ENCODE data around the gene BLVRB. TPM values are rescaled to one million over a fixed set of nuclear protein-coding genes. Genes with fewer than 3 reads are reported as not detected.

The BLVRB gene
- total and polyA plus RNA-seq, 9 of the 15 experiments (the other 6 are each of a cell fraction or from before 2014, with no cell fraction given), result 81.1 to 749 (median 331) TPM

- TF ChIP-seq, protein P1, sequence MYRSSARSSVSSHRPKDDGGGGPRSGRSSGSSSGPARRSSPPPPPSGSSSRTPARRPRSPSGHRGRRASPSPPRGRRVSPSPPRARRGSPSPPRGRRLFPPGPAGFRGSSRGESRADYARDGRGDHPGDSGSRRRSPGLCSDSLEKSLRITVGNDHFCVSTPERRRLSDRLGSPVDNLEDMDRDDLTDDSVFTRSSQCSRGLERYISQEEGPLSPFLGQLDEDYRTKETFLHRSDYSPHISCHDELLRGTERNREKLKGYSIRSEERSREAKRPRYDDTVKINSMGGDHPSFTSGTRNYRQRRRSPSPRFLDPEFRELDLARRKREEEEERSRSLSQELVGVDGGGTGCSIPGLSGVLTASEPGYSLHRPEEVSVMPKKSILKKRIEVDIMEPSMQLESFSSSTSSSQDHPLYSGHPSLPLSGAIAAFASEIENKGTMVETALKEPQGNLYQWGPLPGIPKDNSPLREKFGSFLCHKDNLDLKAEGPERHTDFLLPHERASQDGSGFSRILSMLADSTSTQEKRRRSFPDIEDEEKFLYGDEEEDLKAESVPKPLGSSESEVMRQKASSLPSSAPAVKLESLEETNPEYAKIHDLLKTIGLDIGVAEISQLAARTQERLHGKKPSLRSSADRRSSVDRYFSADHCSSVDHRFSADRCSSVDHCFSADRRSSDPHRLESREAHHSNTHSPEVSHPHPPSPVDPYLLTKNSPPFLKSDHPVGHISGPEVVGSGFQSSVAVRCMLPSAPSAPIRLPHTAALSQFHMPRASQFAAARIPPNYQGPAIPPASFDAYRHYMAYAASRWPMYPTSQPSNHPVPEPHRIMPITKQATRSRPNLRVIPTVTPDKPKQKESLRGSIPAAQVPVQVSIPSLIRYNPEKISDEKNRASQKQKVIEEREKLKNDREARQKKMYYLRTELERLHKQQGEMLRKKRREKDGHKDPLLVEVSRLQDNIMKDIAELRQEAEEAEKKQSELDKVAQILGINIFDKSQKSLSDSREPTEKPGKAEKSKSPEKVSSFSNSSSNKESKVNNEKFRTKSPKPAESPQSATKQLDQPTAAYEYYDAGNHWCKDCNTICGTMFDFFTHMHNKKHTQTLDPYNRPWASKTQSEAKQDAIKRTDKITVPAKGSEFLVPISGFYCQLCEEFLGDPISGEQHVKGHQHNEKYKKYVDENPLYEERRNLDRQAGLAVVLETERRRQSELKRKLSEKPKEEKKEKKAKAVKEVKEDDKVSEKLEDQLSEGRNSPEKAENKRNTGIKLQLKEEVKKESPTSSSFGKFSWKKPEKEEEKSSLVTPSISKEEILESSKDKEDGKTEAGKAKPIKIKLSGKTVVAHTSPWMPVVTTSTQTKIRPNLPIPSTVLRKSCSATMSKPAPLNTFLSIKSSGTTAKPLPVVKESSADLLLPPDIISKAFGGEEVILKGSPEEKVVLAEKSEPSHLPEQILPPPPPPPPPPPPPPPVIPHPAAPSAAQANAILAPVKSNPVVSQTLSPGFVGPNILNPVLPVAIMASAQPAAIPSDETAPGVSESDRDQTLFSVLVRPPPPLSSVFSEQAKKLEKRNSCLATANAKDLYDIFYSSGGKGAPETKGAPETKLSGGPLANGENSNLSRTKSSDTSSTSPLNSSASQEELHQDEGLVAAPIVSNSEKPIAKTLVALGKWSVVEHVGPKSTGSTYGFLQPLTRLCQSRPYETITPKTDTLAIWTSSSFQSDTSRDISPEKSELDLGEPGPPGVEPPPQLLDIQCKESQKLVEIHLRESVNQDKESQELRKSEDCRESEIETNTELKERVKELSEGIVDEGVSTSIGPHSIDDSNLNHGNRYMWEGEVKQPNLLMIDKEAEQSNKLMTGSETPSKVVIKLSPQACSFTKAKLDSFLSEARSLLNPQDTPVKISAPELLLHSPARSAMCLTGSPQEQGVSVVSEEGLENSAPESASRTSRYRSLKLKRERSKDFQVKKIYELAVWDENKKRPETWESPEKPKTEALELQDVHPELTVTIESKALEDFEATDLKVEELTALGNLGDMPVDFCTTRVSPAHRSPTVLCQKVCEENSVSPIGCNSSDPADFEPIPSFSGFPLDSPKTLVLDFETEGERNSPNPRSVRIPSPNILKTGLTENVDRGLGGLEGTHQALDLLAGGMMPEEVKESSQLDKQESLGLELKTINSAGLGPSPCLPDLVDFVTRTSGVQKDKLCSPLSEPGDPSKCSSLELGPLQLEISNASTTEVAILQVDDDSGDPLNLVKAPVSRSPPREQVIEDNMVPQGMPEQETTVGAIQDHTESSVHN (IDR thresholded peaks at IDR 0.05; ENCODE audit: borderline replicate concordance in 1 of 2, low read depth in 1 of 2), result 0 out of 4 replicates have a peak, but pooled peaks of 1 of the 2 experiments have one; percentile 6
- TF ChIP-seq PHB (CRISPR knock-in tag; IDR thresholded peaks at IDR 0.05) (peak; percentile 80; the same call in 1 of the 2 replicates), SRSF7 (optimal IDR thresholded peaks at IDR 0.05; ENCODE audit: low read depth, low read length) (no peak), MXD1 (CRISPR knock-in tag; IDR thresholded peaks at IDR 0.05; ENCODE audit: borderline replicate concordance, poor library complexity, severe bottlenecking) (no peak), PKNOX1 (IDR thresholded peaks at IDR 0.05) (no peak), HLTF (IDR thresholded peaks at IDR 0.05) (no peak), WHSC1 (IDR thresholded peaks at IDR 0.05; ENCODE audit: low read length) (peak; percentile 42), FOXK1 (CRISPR knock-in tag; IDR thresholded peaks at IDR 0.05; ENCODE audit: borderline replicate concordance) (no peak), TAF15 (IDR thresholded peaks at IDR 0.05; ENCODE audit: low read depth, low read length) (no peak), ZNF740 (CRISPR knock-in tag; IDR thresholded peaks at IDR 0.05) (no peak), ZNF740 (tag; IDR thresholded peaks at IDR 0.05) (no peak), FUS (optimal IDR thresholded peaks at IDR 0.05; ENCODE audit: low read depth, low read length) (no peak)
- TF ChIP-seq, protein P2, sequence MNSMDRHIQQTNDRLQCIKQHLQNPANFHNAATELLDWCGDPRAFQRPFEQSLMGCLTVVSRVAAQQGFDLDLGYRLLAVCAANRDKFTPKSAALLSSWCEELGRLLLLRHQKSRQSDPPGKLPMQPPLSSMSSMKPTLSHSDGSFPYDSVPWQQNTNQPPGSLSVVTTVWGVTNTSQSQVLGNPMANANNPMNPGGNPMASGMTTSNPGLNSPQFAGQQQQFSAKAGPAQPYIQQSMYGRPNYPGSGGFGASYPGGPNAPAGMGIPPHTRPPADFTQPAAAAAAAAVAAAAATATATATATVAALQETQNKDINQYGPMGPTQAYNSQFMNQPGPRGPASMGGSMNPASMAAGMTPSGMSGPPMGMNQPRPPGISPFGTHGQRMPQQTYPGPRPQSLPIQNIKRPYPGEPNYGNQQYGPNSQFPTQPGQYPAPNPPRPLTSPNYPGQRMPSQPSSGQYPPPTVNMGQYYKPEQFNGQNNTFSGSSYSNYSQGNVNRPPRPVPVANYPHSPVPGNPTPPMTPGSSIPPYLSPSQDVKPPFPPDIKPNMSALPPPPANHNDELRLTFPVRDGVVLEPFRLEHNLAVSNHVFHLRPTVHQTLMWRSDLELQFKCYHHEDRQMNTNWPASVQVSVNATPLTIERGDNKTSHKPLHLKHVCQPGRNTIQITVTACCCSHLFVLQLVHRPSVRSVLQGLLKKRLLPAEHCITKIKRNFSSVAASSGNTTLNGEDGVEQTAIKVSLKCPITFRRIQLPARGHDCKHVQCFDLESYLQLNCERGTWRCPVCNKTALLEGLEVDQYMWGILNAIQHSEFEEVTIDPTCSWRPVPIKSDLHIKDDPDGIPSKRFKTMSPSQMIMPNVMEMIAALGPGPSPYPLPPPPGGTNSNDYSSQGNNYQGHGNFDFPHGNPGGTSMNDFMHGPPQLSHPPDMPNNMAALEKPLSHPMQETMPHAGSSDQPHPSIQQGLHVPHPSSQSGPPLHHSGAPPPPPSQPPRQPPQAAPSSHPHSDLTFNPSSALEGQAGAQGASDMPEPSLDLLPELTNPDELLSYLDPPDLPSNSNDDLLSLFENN (IDR thresholded peaks at IDR 0.05; ENCODE audit: low read depth in 2 of 2, low read length in 2 of 2), result 0 out of 4 replicates have a peak, but pooled peaks of 1 of the 2 experiments have one; percentile 10
Observed at GRCh38 chr19:40446263-40446784, 19.2 kb downstream of the BLVRB start (continued).

Measured in K562 (cell line).